Stimulated activated CD8-positive, alpha-beta memory T cell treated with anti-CD3 and anti-CD28 coated beads, Interleukin-12 subunit alpha, Interleukin-12 subunit beta, amount 100 ng/mL, for 4 hours (primary cell): ENCODE measurements around the gene TIAM2.

Experiments used
- DNase-seq: peaks from one replicate; pipeline ENCODE4 v3.0.0-alpha.2; 2020; ENCODE audit warnings: low read depth

Gene TIAM2

GRCh38 chr6:155026022-155026705, 31.0 kb downstream of the TIAM2 start:
- DNase-seq: no peak

GRCh38 chr6:155026706-155027045, 31.6 kb downstream of the TIAM2 start:
- DNase-seq: no peak

GRCh38 chr6:155030148-155030720, 35.1 kb downstream of the TIAM2 start:
- no peak for DNase-seq

GRCh38 chr6:155031091-155031490, 36.0 kb downstream of the TIAM2 start:
- DNase-seq: no peak

- no peak for DNase-seq
These were observed 38.1 kb downstream of the TIAM2 start for GRCh38 chr6:155033021-155033791.

- DNase-seq: no peak
These were observed 41.8 kb downstream of the TIAM2 start for GRCh38 chr6:155036907-155037306.

- DNase-seq: no peak
These were observed 43.0 kb downstream of the TIAM2 start for GRCh38 chr6:155038104-155038503.

- no peak for DNase-seq
These were observed 43.4 kb downstream of the TIAM2 start for GRCh38 chr6:155038527-155038926.

- no peak for DNase-seq
These were observed 44.5 kb downstream of the TIAM2 start for GRCh38 chr6:155039618-155040017.

GRCh38 chr6:155040154-155040553, 45.0 kb downstream of the TIAM2 start:
- no peak for DNase-seq

GRCh38 chr6:155040901-155041650, 46.0 kb downstream of the TIAM2 start:
- no peak for DNase-seq

GRCh38 chr6:155041741-155042279, 46.7 kb downstream of the TIAM2 start:
- DNase-seq: no peak

- no peak for DNase-seq
These were observed 47.9 kb downstream of the TIAM2 start for GRCh38 chr6:155042983-155043382.

GRCh38 chr6:155045561-155046404, 50.7 kb downstream of the TIAM2 start:
- no peak for DNase-seq

GRCh38 chr6:155047523-155047922, 52.4 kb downstream of the TIAM2 start:
- no peak for DNase-seq

- DNase-seq: no peak
These were observed 55.2 kb downstream of the TIAM2 start for GRCh38 chr6:155050311-155050710.

- no peak for DNase-seq
These were observed 59.6 kb downstream of the TIAM2 start for GRCh38 chr6:155054491-155055250.

GRCh38 chr6:155055729-155056128, 60.6 kb downstream of the TIAM2 start:
- no peak for DNase-seq

- DNase-seq: no peak
These were observed 61.6 kb downstream of the TIAM2 start for GRCh38 chr6:155056756-155057155.

- DNase-seq: no peak
These were observed 66.3 kb downstream of the TIAM2 start for GRCh38 chr6:155061381-155061780.

GRCh38 chr6:155062866-155063341, 67.8 kb downstream of the TIAM2 start:
- no peak for DNase-seq
